Measurements from ENCODE around the gene DNM3.

DNA sequence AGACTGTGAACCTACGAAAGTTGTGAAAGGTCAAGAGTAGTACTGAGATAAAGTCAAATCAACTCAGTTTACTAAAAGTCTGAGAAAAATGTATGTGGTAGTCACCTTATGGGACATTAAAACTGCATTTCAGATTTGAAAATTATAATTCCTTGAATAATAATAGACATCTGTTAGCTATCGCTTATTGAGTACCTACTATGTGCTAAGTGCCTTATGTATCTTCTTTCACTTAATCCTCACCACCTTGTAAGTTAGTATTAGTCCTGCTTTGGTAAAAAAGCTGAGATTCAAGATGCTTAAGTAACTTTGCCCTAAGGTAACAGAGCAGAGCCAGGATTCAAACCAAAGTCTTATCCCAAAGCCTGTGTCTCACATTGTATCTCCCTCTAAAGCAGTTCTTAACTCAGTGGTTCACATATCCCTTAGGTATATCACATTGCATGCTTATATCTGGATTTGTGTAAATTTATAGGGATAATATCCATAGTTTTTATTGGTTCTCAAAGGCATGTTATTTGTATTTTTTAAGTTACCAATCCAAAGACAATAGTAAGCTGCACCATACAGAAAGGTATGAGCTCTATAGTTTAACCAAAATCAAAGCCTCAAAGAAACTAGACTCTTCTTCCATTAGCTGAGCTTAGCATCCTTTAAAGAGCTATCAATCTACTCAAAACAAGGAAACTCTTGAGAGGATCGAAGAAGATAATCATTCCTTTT lies 601.7 kb downstream of the DNM3 start:
- TF ChIP-seq, protein P1, sequence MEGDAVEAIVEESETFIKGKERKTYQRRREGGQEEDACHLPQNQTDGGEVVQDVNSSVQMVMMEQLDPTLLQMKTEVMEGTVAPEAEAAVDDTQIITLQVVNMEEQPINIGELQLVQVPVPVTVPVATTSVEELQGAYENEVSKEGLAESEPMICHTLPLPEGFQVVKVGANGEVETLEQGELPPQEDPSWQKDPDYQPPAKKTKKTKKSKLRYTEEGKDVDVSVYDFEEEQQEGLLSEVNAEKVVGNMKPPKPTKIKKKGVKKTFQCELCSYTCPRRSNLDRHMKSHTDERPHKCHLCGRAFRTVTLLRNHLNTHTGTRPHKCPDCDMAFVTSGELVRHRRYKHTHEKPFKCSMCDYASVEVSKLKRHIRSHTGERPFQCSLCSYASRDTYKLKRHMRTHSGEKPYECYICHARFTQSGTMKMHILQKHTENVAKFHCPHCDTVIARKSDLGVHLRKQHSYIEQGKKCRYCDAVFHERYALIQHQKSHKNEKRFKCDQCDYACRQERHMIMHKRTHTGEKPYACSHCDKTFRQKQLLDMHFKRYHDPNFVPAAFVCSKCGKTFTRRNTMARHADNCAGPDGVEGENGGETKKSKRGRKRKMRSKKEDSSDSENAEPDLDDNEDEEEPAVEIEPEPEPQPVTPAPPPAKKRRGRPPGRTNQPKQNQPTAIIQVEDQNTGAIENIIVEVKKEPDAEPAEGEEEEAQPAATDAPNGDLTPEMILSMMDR (IDR thresholded peaks at IDR 0.05; ENCODE audit: low read length) = no peak
- no peak for TF ChIP-seq EZH2 (IDR thresholded peaks at IDR 0.05; ENCODE audit: borderline replicate concordance, low read length)

Measured in OCI-LY1 (cell line).